Mesenchymal stem cell (in vitro differentiated cells and primary cell): Measurements from ENCODE around the gene CDC37L1.

ENCODE experiments used
- DNase-seq: peaks from one replicate; pipeline ENCODE4 v3.0.0-alpha.2; 2013
- H2AFZ ChIP-seq: one replicate; pipeline ENCODE4 v1.6.1; 2013; ENCODE audit warnings: low read depth, mild to moderate bottlenecking, control low read depth, inconsistent platforms, low read length, moderate library complexity
- H2AK5ac ChIP-seq: 2 replicates; pipeline ENCODE4 v1.6.1; 2013; ENCODE audit warnings: low read length, moderate library complexity, mild to moderate bottlenecking, inconsistent platforms; ENCODE audit not compliant: severe bottlenecking
- H2BK120ac ChIP-seq: one replicate; pipeline ENCODE4 v1.6.1; 2013; ENCODE audit warnings: low read depth, mild to moderate bottlenecking, inconsistent platforms, low read length, moderate library complexity
- H2BK12ac ChIP-seq, 2 experiments: one replicate each; pipeline ENCODE4 v1.6.1; 2013; ENCODE audit warnings: inconsistent platforms in 2 of 2, low read length in 2 of 2, mild to moderate bottlenecking in 2 of 2, moderate library complexity in 2 of 2, control low read depth in 1 of 2
- H2BK15ac ChIP-seq: one replicate; pipeline ENCODE4 v1.6.1; 2013; ENCODE audit warnings: mild to moderate bottlenecking, low read depth, inconsistent platforms; ENCODE audit not compliant: poor library complexity, severe bottlenecking
- H2BK5ac ChIP-seq: 2 replicates; pipeline ENCODE4 v1.6.1; 2013; ENCODE audit warnings: low read depth, mild to moderate bottlenecking, low read length, control low read depth, inconsistent platforms; ENCODE audit not compliant: poor library complexity, severe bottlenecking
- H3K14ac ChIP-seq, 2 experiments: one replicate each; pipeline ENCODE4 v1.6.1; 2013; ENCODE audit warnings: inconsistent platforms in 2 of 2, low read length in 2 of 2, control low read depth in 1 of 2, mild to moderate bottlenecking in 1 of 2, moderate library complexity in 1 of 2
- H3K18ac ChIP-seq, 2 experiments: one replicate each; pipeline ENCODE4 v1.6.1; 2013; ENCODE audit warnings: inconsistent platforms in 2 of 2, low read length in 2 of 2, control low read depth in 1 of 2, low read depth in 1 of 2, mild to moderate bottlenecking in 1 of 2
- H3K23ac ChIP-seq, 2 experiments: one replicate each; pipeline ENCODE4 v1.6.1; 2013; ENCODE audit warnings: inconsistent platforms in 2 of 2, low read length in 2 of 2, mild to moderate bottlenecking in 2 of 2, moderate library complexity in 2 of 2, control low read depth in 1 of 2
- H3K27ac ChIP-seq: 2 replicates; pipeline ENCODE4 v1.5.1; 2013; ENCODE audit warnings: mild to moderate bottlenecking, moderate library complexity, low read length, control low read depth, inconsistent platforms; ENCODE audit not compliant: poor library complexity, severe bottlenecking
- H3K27me3 ChIP-seq, 2 experiments: 2 replicates each; pipeline versions ENCODE4 v1.6.1 to v1.7.0; 2013; ENCODE audit warnings: low read length in 2 of 2, mild to moderate bottlenecking in 2 of 2, moderate library complexity in 2 of 2, control low read depth in 1 of 2, inconsistent platforms in 1 of 2; ENCODE audit not compliant: control insufficient read depth in 1 of 2, insufficient read depth in 1 of 2
- H3K36me3 ChIP-seq, 2 experiments: 2 replicates each; pipeline versions ENCODE4 v1.6.1 to v1.7.0; 2013; ENCODE audit warnings: low read length in 2 of 2, control low read depth in 1 of 2, inconsistent platforms in 1 of 2, low read depth in 1 of 2, mild to moderate bottlenecking in 1 of 2; ENCODE audit not compliant: insufficient read depth in 2 of 2, control insufficient read depth in 1 of 2
- H3K4ac ChIP-seq, 2 experiments: one replicate each; pipeline ENCODE4 v1.6.1; 2013; ENCODE audit warnings: inconsistent platforms in 2 of 2, low read length in 2 of 2, mild to moderate bottlenecking in 2 of 2, moderate library complexity in 2 of 2, control low read depth in 1 of 2, low read depth in 1 of 2
- H3K4me1 ChIP-seq: 2 replicates; pipeline ENCODE4 v1.6.1; 2013; ENCODE audit warnings: low read depth, low read length, control low read depth; ENCODE audit not compliant: control insufficient read depth, insufficient read depth
- H3K4me2 ChIP-seq: 2 replicates; pipeline ENCODE4 v1.6.1; 2013; ENCODE audit warnings: low read length, mild to moderate bottlenecking, inconsistent platforms; ENCODE audit not compliant: poor library complexity, severe bottlenecking
- H3K4me3 ChIP-seq, 2 experiments: 2 replicates each; pipeline versions ENCODE4 v1.5.1 to v1.7.0; 2013; ENCODE audit warnings: low read length in 2 of 2, mild to moderate bottlenecking in 2 of 2, control low read depth in 1 of 2, low read depth in 1 of 2; ENCODE audit not compliant: insufficient read depth in 1 of 2
- H3K79me1 ChIP-seq: replicated peaks from 2 replicates; pipeline ENCODE4 v1.6.1; 2013; ENCODE audit warnings: mild to moderate bottlenecking, control low read depth, low read length, inconsistent platforms; ENCODE audit not compliant: poor library complexity, severe bottlenecking
- H3K9ac ChIP-seq: 2 replicates; pipeline ENCODE4 v1.7.0; 2013; ENCODE audit warnings: mild to moderate bottlenecking, low read length, moderate library complexity
- H3K9me3 ChIP-seq: 2 replicates; pipeline ENCODE4 v1.7.0; 2013; ENCODE audit warnings: mild to moderate bottlenecking, low read length; ENCODE audit not compliant: control insufficient read depth
- H4K8ac ChIP-seq: one replicate; pipeline ENCODE4 v1.6.1; 2013; ENCODE audit warnings: inconsistent platforms, mild to moderate bottlenecking, low read length, moderate library complexity
- H4K91ac ChIP-seq: one replicate; pipeline ENCODE4 v1.6.1; 2013; ENCODE audit warnings: mild to moderate bottlenecking, low read length, inconsistent platforms
- WGBS: methylation state at CpG from one replicate; pipeline ENCODE4 v1.1.7; 2013; ENCODE audit warnings: mixed read lengths; 5-methylcytosine and 5-hydroxymethylcytosine counted together

Gene CDC37L1

DNA sequence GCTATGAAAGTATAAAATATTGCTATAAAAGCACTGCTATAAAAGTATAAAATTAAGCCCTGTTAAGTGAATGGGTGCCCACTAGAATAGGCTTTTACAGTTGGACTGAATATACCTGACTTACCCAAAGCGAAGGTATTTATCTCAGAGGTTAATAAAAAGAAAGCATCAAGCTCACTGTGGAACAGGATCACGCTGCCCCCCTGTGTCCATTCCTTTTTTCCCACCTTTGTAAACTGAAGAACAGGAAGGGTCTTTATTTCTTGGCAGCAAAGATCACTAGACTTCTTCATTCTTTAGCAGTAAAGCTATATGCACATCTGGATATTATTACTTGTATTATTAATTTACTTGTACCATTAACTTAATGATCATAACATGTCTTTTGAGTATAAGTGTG lies 39.3 kb upstream of the CDC37L1 start:
- no peak overlapping the region for H3K27ac ChIP-seq
- 54% methylated on average over 2 of the region's 2 CpGs for WGBS
- H3K4me2 ChIP-seq, result no peak overlapping the region
- no peak overlapping the region for H3K4me3 ChIP-seq
- no peak overlapping the region for H3K4ac ChIP-seq
- H4K91ac ChIP-seq, result no peak overlapping the region
- H2AK5ac ChIP-seq, result no peak overlapping the region
- H2BK15ac ChIP-seq, result no peak overlapping the region
- H3K23ac ChIP-seq, result no peak overlapping the region
- H3K27me3 ChIP-seq, result no peaks in the 10 kb centered on the region
- H2BK120ac ChIP-seq, result no peak overlapping the region
- H2BK5ac ChIP-seq, result no peak overlapping the region
- H3K36me3 ChIP-seq, result no peaks in the 10 kb centered on the region
- peak; percentile 22 for DNase-seq
- H2AFZ ChIP-seq, result no peak overlapping the region
- no peak overlapping the region for H3K9ac ChIP-seq
- no peaks in the 10 kb centered on the region for H3K79me1 ChIP-seq
- no peak overlapping the region for H3K14ac ChIP-seq
- H3K18ac ChIP-seq, result no peak overlapping the region
- peaks cover 2% of the 10 kb centered on the region for H3K4me1 ChIP-seq
- no peak overlapping the region for H4K8ac ChIP-seq
- no peak overlapping the region for H2BK12ac ChIP-seq
- H3K9me3 ChIP-seq, result no peaks in the 10 kb centered on the region

- Histone ChIP-seq H2BK15ac (no peak overlapping the region), H2AK5ac (no peak overlapping the region), H4K91ac (no peak overlapping the region), H3K9me3 (no peaks in the 10 kb centered on the region), H3K79me1 (no peaks in the 10 kb centered on the region), H2AFZ (no peak overlapping the region), H2BK5ac (no peak overlapping the region), H4K8ac (no peak overlapping the region), H3K4ac (no peak overlapping the region), H2BK120ac (no peak overlapping the region), H3K9ac (no peak overlapping the region), H3K4me3 (no peak overlapping the region), H3K27me3 (no peaks in the 10 kb centered on the region), H3K18ac (no peak overlapping the region), H3K4me2 (no peak overlapping the region), H3K27ac (no peak overlapping the region), H2BK12ac (no peak overlapping the region), H3K14ac (no peak overlapping the region), H3K36me3 (no peaks in the 10 kb centered on the region), H3K4me1 (no peaks in the 10 kb centered on the region), H3K23ac (no peak overlapping the region)
- WGBS, result 100% methylated on average over 2 of the region's 2 CpGs
- DNase-seq, result no peak
Measured at GRCh38 chr9:4642351-4642750, 37.0 kb upstream of the CDC37L1 start.

DNA sequence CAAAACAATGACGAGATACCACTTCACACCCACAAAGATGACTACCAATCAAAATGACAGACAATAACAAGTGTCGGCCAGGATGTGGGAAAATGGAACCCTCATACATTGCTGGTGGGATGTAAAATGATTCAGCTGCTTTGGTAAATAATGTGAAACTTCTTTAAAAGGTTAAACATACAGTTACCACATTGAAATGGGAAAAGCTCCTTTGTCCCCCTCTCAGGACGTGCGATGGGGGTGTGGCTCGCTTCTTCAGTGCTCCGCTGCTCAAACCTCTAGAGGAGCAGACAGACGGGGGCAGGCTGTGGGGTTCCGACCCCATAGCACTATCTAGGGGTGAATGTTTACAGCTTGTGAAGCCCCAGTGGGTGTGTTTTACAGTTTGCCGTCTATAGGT lies 25.3 kb upstream of the CDC37L1 start:
- Histone ChIP-seq H3K4ac (no peak overlapping the region), H3K27me3 (no peaks in the 10 kb centered on the region), H3K36me3 (peaks cover 0 to 6% of the 10 kb centered on the region in 2 experiments), H3K9me3 (no peaks in the 10 kb centered on the region), H4K8ac (no peak overlapping the region), H2AK5ac (no peak overlapping the region), H3K4me3 (no peak overlapping the region), H2BK5ac (no peak overlapping the region), H2AFZ (no peak overlapping the region), H3K9ac (no peak overlapping the region), H3K18ac (no peak overlapping the region), H3K4me1 (no peaks in the 10 kb centered on the region), H3K4me2 (no peak overlapping the region), H3K23ac (no peak overlapping the region), H2BK12ac (no peak overlapping the region), H3K14ac (no peak overlapping the region), H2BK15ac (no peak overlapping the region), H3K27ac (no peak overlapping the region), H2BK120ac (no peak overlapping the region), H3K79me1 (no peaks in the 10 kb centered on the region), H4K91ac (no peak overlapping the region)
- no peak for DNase-seq
- WGBS, result 90% methylated on average over 8 of the region's 9 CpGs

GRCh38 chr9:4654538-4654937 lies 24.8 kb upstream of the CDC37L1 start:
- no peaks in the 10 kb centered on the region for H3K4me1 ChIP-seq
- no peak overlapping the region for H3K14ac ChIP-seq
- H2BK5ac ChIP-seq, result no peak overlapping the region
- DNase-seq, result no peak
- H3K18ac ChIP-seq, result no peak overlapping the region
- no peak overlapping the region for H2BK12ac ChIP-seq
- 83% methylated on average over 10 of the region's 10 CpGs for whole genome bisulfite sequencing
- H4K91ac ChIP-seq, result no peak overlapping the region
- H3K4me2 ChIP-seq, result no peak overlapping the region
- H3K27ac ChIP-seq, result no peak overlapping the region
- no peak overlapping the region for H2BK15ac ChIP-seq
- no peak overlapping the region for H2AFZ ChIP-seq
- no peaks in the 10 kb centered on the region for H3K79me1 ChIP-seq
- H3K9me3 ChIP-seq, result no peaks in the 10 kb centered on the region
- H2BK120ac ChIP-seq, result no peak overlapping the region
- no peak overlapping the region for H3K4ac ChIP-seq
- no peak overlapping the region for H3K4me3 ChIP-seq
- H3K9ac ChIP-seq, result no peak overlapping the region
- no peak overlapping the region for H3K23ac ChIP-seq
- no peak overlapping the region for H2AK5ac ChIP-seq
- no peaks in the 10 kb centered on the region for H3K27me3 ChIP-seq
- H3K36me3 ChIP-seq, result peaks cover 0 to 6% of the 10 kb centered on the region in 2 experiments
- no peak overlapping the region for H4K8ac ChIP-seq
